Activated naive CD8-positive, alpha-beta T cell (primary cell): Measurements from ENCODE around the gene MAST4.

ENCODE experiments used
- H3K27ac Mint-ChIP-seq: one replicate; pipeline ENCODE4 v1.8.0; 2021; ENCODE audit warnings: mixed read lengths
- H3K27me3 Mint-ChIP-seq: one replicate; pipeline ENCODE4 v1.8.0; 2021; ENCODE audit warnings: mixed read lengths
- H3K36me3 Mint-ChIP-seq: one replicate; pipeline ENCODE4 v1.8.0; 2021; ENCODE audit warnings: mixed read lengths
- H3K4me1 Mint-ChIP-seq: one replicate; pipeline ENCODE4 v1.8.0; 2021; ENCODE audit warnings: low read depth, mixed read lengths
- H3K4me3 Mint-ChIP-seq: one replicate; pipeline ENCODE4 v1.8.0; 2021; ENCODE audit warnings: mild to moderate bottlenecking, mixed read lengths
- H3K9me3 Mint-ChIP-seq: one replicate; pipeline ENCODE4 v1.8.0; 2021; ENCODE audit warnings: low read depth, mixed read lengths

The MAST4 gene

GRCh38 chr5:67198917-67199316 lies 602.7 kb downstream of the MAST4 start:
- H3K36me3 Mint-ChIP-seq: no peaks in the 10 kb centered on the region
- H3K9me3 Mint-ChIP-seq: no peaks in the 10 kb centered on the region

DNA sequence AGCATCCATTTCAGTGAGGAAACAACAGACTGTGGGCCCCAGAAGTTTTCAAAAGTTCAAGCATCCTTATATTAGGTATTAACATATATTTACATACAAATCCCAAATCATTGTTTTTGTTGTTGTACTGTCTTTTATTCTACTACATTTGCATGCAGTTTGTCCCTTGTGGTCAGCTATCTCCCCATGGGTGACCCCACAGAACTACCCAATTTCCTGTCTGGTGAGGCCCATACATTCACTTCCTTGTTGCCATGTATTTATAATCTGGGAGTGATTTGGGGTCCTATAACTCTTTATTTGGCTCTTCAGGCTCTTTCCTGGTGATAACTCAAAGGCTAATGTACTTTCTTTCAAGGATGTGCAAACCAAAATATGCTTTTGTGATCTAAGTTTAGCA lies 603.7 kb downstream of the MAST4 start:
- Mint-ChIP-seq H3K36me3 (no peaks in the 10 kb centered on the region), H3K4me1 (peaks cover 69% of the 10 kb centered on the region), H3K27me3 (no peaks in the 10 kb centered on the region), H3K9me3 (no peaks in the 10 kb centered on the region), H3K27ac (no peak overlapping the region), H3K4me3 (no peak overlapping the region)

More at GRCh38 chr5:67198917-67199316, 602.7 kb downstream of the MAST4 start:
- no peak overlapping the region for H3K4me3 Mint-ChIP-seq
- peaks cover 64% of the 10 kb centered on the region for H3K4me1 Mint-ChIP-seq
- no peaks in the 10 kb centered on the region for H3K27me3 Mint-ChIP-seq
- no peak overlapping the region for H3K27ac Mint-ChIP-seq

GRCh38 chr5:67200809-67201562 lies 604.8 kb downstream of the MAST4 start:
- Mint-ChIP-seq H3K27me3 (no peaks in the 10 kb centered on the region), H3K9me3 (no peaks in the 10 kb centered on the region), H3K4me1 (peaks cover 77% of the 10 kb centered on the region), H3K36me3 (no peaks in the 10 kb centered on the region), H3K27ac (peak overlapping the region; percentile 17), H3K4me3 (no peak overlapping the region)

DNA sequence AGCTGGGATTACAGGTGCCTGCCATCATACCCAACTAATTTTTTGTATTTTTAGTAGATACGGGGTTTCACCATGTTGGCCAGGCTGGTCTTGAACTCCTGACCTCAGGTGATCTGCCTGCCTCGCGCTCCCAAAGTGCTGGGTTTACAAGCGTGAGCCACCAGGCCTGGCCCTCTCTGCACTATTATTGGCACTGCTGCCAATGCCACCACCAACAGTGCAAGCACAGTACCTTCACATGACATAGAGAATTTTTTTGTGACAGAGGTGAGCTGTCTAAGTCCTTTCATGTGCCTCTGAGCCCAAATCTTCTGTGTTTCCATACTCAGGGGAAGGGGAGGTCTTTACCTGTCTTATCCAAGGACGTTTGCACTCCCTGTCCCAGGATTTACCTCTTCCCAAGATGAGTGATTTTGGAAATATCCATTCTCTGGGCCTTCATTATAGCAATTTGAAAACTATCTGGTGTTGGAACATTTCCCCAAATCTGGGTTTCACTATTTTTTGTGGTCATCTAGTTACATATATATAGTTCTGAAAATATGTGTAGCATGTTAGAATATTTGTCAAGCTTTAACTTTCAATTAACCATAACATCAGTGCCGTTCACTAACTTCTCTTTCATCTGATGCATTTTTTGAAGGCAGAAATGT lies 605.8 kb downstream of the MAST4 start:
- Mint-ChIP-seq H3K4me1 (peaks cover 85% of the 10 kb centered on the region), H3K27me3 (no peaks in the 10 kb centered on the region), H3K27ac (peak overlapping the region; percentile 34), H3K36me3 (no peaks in the 10 kb centered on the region), H3K9me3 (no peaks in the 10 kb centered on the region), H3K4me3 (no peak overlapping the region)

DNA sequence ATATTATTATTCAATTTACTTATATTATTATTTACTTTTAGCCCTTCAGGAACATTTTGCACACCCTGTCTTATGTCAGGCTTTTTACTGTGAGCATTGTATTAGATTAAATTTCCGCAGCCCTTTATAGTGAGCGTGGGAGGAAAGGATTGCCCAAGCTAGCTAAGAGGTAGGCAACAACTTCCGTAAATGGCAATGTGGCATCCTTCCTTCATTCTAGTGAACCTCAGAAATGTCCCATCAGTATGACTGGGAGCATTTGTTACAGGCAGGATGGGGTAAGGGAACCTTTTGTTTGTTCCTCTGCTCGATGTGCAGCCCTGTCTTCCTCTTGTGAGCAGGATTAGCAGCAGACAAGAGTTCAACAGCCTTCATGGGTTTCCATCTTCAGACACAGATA lies 606.6 kb downstream of the MAST4 start:
- H3K27me3 Mint-ChIP-seq: no peaks in the 10 kb centered on the region
- H3K4me3 Mint-ChIP-seq: peak overlapping the region; percentile 38
- no peaks in the 10 kb centered on the region for H3K9me3 Mint-ChIP-seq
- peak overlapping the region; percentile 85 for H3K27ac Mint-ChIP-seq
- no peaks in the 10 kb centered on the region for H3K36me3 Mint-ChIP-seq
- peaks cover 87% of the 10 kb centered on the region for H3K4me1 Mint-ChIP-seq

- Mint-ChIP-seq H3K4me1 (peaks cover 86% of the 10 kb centered on the region), H3K4me3 (no peak overlapping the region), H3K27ac (no peak overlapping the region), H3K36me3 (no peaks in the 10 kb centered on the region), H3K27me3 (no peaks in the 10 kb centered on the region), H3K9me3 (no peaks in the 10 kb centered on the region)
These were observed 607.5 kb downstream of the MAST4 start for GRCh38 chr5:67203701-67204074.

DNA sequence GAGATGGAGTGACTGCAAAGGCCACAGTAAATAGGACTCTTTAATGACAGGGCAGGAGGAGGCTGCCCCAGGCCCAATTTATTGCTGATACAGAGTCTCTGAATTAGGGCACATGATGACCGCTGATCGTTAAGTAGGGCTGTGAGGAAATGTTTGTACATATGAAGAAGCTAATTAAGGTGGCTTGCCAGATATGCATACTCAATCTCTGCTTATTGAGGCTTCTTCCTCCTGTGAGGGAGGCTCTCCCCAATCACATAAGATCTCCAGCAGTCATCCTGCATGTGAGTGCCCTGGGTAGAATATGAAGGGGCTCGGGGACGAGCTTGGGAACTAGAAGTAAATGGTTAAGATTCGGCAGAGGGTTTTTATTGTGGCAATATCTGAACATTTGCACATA lies 608.6 kb downstream of the MAST4 start:
- Mint-ChIP-seq H3K27ac (peak overlapping the region; percentile 77), H3K9me3 (no peaks in the 10 kb centered on the region), H3K4me1 (peaks cover 88% of the 10 kb centered on the region), H3K4me3 (peak overlapping the region; percentile 35), H3K36me3 (no peaks in the 10 kb centered on the region), H3K27me3 (no peaks in the 10 kb centered on the region)

DNA sequence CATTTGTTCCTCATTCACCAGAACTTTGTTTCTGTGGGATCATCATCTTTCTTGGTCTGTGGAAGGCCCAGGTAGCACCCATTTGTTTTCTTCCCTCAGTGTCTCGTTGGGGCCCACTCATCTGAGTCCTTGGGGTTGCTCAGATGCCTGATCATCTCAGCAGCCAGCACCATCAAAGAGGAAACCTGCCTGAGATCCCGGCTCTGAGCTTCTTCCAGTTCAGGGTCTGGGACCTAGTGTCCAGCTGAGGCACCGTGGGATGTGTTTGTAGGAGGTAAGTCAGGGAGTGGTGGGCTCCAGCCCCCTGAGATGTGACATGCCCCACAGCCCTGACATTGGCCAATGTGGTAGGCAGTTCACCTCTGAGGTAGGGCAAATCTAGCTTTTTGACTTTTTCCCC lies 609.8 kb downstream of the MAST4 start:
- no peaks in the 10 kb centered on the region for H3K27me3 Mint-ChIP-seq
- no peaks in the 10 kb centered on the region for H3K9me3 Mint-ChIP-seq
- H3K36me3 Mint-ChIP-seq: no peaks in the 10 kb centered on the region
- peak overlapping the region; percentile 79 for H3K27ac Mint-ChIP-seq
- peaks cover 86% of the 10 kb centered on the region for H3K4me1 Mint-ChIP-seq
- H3K4me3 Mint-ChIP-seq: peak overlapping the region; percentile 27

GRCh38 chr5:67206461-67206860 lies 610.3 kb downstream of the MAST4 start:
- H3K27me3 Mint-ChIP-seq: no peaks in the 10 kb centered on the region
- H3K4me3 Mint-ChIP-seq: peak overlapping the region; percentile 70
- peaks cover 82% of the 10 kb centered on the region for H3K4me1 Mint-ChIP-seq
- no peaks in the 10 kb centered on the region for H3K36me3 Mint-ChIP-seq
- H3K27ac Mint-ChIP-seq: peak overlapping the region; percentile 94
- no peaks in the 10 kb centered on the region for H3K9me3 Mint-ChIP-seq

DNA sequence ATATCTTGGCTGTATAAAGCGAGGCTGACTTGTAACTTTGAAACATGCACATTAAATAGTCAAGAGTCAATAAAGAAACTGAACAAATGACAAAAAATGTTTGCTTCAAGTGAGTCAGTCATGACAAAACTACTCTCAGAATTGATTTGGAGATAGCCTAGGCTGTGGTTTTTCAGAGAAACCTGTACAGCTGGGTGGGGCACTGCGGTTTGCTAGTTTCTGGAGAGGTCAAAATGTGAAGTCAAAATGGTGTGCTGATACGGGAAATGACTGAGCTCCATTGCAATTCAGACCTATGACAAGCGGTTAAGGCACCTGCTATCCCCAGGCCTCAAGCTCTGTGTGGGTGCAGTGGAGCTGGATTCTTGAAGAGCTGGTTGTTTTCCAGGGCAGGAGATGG lies 610.7 kb downstream of the MAST4 start:
- H3K4me3 Mint-ChIP-seq: peak overlapping the region; percentile 70

GRCh38 chr5:67208403-67208802 lies 612.2 kb downstream of the MAST4 start:
- Mint-ChIP-seq H3K27me3 (no peaks in the 10 kb centered on the region), H3K36me3 (no peaks in the 10 kb centered on the region), H3K9me3 (no peaks in the 10 kb centered on the region), H3K27ac (no peak overlapping the region), H3K4me3 (no peak overlapping the region), H3K4me1 (peaks cover 65% of the 10 kb centered on the region)

More for the DNA sequence above, 610.7 kb downstream of the MAST4 start:
- H3K9me3 Mint-ChIP-seq: no peaks in the 10 kb centered on the region
- H3K27ac Mint-ChIP-seq: peak overlapping the region; percentile 94
- peaks cover 79% of the 10 kb centered on the region for H3K4me1 Mint-ChIP-seq
- no peaks in the 10 kb centered on the region for H3K36me3 Mint-ChIP-seq
- H3K27me3 Mint-ChIP-seq: no peaks in the 10 kb centered on the region

DNA sequence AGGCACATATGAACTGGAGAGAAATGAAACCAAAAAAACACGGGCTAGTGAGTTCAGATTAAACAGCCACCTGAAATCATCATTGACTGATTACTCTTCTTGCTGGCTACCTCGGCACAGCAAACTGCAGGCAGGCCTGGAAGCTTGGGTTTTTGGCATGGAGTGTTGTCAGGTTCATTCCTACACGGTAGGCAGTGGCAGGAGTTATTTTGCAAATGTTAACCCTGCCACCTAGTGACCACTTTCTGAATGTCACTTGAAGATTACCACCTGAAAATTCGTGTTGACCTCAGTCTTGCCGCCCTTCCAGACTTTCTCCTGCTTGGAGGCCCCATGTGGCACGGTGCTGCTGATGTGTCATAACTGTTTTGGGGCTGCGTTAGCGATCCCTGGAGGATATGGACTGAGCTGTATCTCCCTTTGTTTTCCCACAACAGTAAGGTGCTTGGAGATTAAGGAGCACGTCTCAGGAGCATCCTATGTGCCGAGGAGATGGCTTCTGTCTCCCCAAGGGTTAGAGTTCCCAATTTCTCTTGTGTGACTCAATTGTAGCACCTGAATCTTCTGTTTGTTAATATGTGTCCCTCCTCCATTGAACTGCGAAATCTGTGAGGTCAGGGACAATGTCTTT lies 613.1 kb downstream of the MAST4 start:
- Mint-ChIP-seq H3K36me3 (no peaks in the 10 kb centered on the region), H3K4me3 (no peak overlapping the region), H3K27ac (peak overlapping the region; percentile 18), H3K4me1 (peaks cover 62% of the 10 kb centered on the region), H3K27me3 (no peaks in the 10 kb centered on the region), H3K9me3 (no peaks in the 10 kb centered on the region)

DNA sequence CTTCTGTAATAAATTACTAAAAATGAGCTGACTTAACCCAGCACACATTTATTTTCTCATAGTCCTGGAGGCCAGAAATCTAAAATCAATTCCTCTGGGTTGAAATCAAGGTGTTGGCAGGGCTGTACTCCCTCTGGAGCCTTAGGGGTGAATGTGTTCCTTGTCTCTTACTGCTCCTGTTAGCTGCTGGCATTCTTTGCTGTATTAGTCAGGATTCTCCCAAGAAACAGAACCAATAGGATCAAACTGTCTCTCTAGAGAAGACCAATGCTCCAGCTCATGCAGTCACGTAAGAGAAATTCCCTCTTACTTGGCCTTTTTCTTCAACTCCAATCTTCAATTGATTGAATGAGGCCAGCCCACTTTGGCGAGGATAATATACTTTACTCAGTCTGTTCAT lies 615.7 kb downstream of the MAST4 start:
- H3K4me3 Mint-ChIP-seq: no peak overlapping the region
- no peak overlapping the region for H3K27ac Mint-ChIP-seq
- H3K27me3 Mint-ChIP-seq: no peaks in the 10 kb centered on the region
- no peaks in the 10 kb centered on the region for H3K36me3 Mint-ChIP-seq
- H3K4me1 Mint-ChIP-seq: peaks cover 59% of the 10 kb centered on the region
- no peaks in the 10 kb centered on the region for H3K9me3 Mint-ChIP-seq

GRCh38 chr5:67214036-67214435 lies 617.8 kb downstream of the MAST4 start:
- Mint-ChIP-seq H3K36me3 (peaks cover 7% of the 10 kb centered on the region), H3K27me3 (no peaks in the 10 kb centered on the region), H3K9me3 (no peaks in the 10 kb centered on the region), H3K4me1 (peaks cover 59% of the 10 kb centered on the region), H3K4me3 (no peak overlapping the region), H3K27ac (peak overlapping the region; percentile 59)

- Mint-ChIP-seq H3K27ac (peak overlapping the region; percentile 93), H3K4me3 (peak overlapping the region; percentile 33), H3K4me1 (peaks cover 55% of the 10 kb centered on the region), H3K36me3 (peaks cover 7% of the 10 kb centered on the region), H3K27me3 (no peaks in the 10 kb centered on the region), H3K9me3 (no peaks in the 10 kb centered on the region)
These were observed 618.7 kb downstream of the MAST4 start for GRCh38 chr5:67214707-67215447.
